Activated T-cell treated with anti-CD3 and anti-CD28 coated beads, Interleukin-2, amount 50 U/mL, for 72 hours (primary cell): ENCODE data around the gene TLE6. TPM values are rescaled to one million over a fixed set of nuclear protein-coding genes. Genes with fewer than 3 reads are reported as not detected.
"Not testable (repeated sequence)": the region's sequence is repeated elsewhere in the genome, so short reads cannot be mapped to it uniquely, and the experiment has no call there.

Experiments
- ATAC-seq, 2 donors: fragments of 150-1000 bp; cut with Tn5 transposase; replicated peaks in 1 of 2; 2 replicates each; pipeline ENCODE4 v1.10.0; 2021; ENCODE audit warnings: moderate library complexity in 2 of 2, mild to moderate bottlenecking in 1 of 2
- DNase-seq, 2 donors: peaks; one replicate each; pipeline ENCODE4 v3.0.0; 2021 to 2022; ENCODE audit warnings: mixed read lengths in 1 of 2
- H3K27ac Mint-ChIP-seq: one replicate; pipeline ENCODE4 v1.8.0; 2022; ENCODE audit warnings: mild to moderate bottlenecking, moderate library complexity, mixed read lengths
- H3K27me3 Mint-ChIP-seq: one replicate; pipeline ENCODE4 v1.8.0; 2022; ENCODE audit warnings: low read depth, mixed read lengths
- H3K36me3 Mint-ChIP-seq, 2 donors: one replicate each; pipeline ENCODE4 v1.8.0; 2022; ENCODE audit warnings: mixed read lengths in 2 of 2, mild to moderate bottlenecking in 1 of 2; ENCODE audit not compliant: insufficient read depth in 2 of 2
- H3K4me1 Mint-ChIP-seq: one replicate; pipeline ENCODE4 v1.8.0; 2022; ENCODE audit warnings: low read depth, mixed read lengths
- H3K4me3 Mint-ChIP-seq, 2 donors: one replicate each; pipeline ENCODE4 v1.8.0; 2022; ENCODE audit warnings: mild to moderate bottlenecking in 2 of 2, mixed read lengths in 2 of 2, moderate library complexity in 2 of 2
- H3K9me3 Mint-ChIP-seq, 2 donors: one replicate each; pipeline ENCODE4 v1.8.0; 2022; ENCODE audit warnings: mixed read lengths in 2 of 2
- total RNA-seq, 2 donors: library from RNA; stranded (reverse); gene quantifications; one replicate each; pipeline ENCODE4 v1.2.3, GENCODE V29; 2022

TLE6 gene
- total RNA-seq, 2 donors from 2014 or later: 4.5 to 6.0 TPM

DNA sequence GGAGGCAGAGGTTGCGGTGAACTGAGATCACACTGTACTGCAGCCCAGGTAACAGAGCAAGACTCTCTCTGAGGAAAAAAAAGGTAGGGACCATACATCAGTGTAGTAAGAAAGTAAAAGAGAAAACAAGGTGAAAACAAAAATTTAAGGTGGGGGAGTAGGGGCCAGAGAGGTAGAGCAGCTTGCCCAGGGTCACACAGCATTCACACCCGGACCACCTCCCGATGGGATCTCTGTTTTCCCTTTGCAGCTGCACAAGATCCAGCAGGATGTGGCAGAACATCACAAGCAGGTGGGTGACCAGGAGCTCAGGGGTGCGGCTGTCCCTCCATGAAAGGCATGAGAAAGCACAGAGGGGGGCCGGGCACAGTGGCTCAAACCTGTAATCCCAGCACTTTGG is 4.5 kb downstream of the TLE6 start:
- no peaks in the 10 kb centered on the region for H3K9me3 Mint-ChIP-seq

GRCh38 chr19:2982561-2982960 is 5.2 kb downstream of the TLE6 start:
- DNase-seq (no peak), ATAC-seq (no peak)
- Mint-ChIP-seq H3K27ac (no peak overlapping the region), H3K9me3 (no peaks in the 10 kb centered on the region), H3K4me3 (no peak overlapping the region), H3K36me3 (no peaks in the 10 kb centered on the region), H3K4me1 (no peaks in the 10 kb centered on the region), H3K27me3 (peaks cover 20% of the 10 kb centered on the region)

More for the DNA sequence above, 4.5 kb downstream of the TLE6 start:
- DNase-seq (no peak), ATAC-seq (no peak)
- H3K4me1 Mint-ChIP-seq: peaks cover 4% of the 10 kb centered on the region
- peaks cover 20% of the 10 kb centered on the region for H3K27me3 Mint-ChIP-seq
- H3K4me3 Mint-ChIP-seq: no peak overlapping the region
- H3K27ac Mint-ChIP-seq: no peak overlapping the region
- no peaks in the 10 kb centered on the region for H3K36me3 Mint-ChIP-seq

DNA sequence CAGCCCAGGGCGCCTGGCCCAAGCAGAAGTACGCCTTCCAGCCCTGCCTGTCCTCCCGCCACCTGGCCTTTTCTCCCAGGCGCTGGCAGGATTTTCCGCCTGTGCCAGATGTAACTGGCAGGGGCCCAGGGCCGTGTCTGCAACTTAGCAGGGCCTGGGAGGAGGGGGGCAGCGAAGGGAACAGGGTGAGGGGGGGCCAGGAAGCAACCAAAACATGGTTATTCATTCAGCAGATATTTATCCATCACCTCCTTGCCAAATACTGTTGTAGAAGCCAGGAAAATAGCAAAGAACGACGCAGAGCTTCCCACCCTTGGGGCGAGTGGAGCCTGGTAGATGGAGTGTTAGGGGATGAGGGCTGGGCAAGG is 5.6 kb downstream of the TLE6 start:
- no peak overlapping the region for H3K4me3 Mint-ChIP-seq

GRCh38 chr19:2983351-2984214 is 6.2 kb downstream of the TLE6 start:
- no peak for DNase-seq
- peaks cover 20% of the 10 kb centered on the region for H3K27me3 Mint-ChIP-seq
- no peaks in the 10 kb centered on the region for H3K9me3 Mint-ChIP-seq
- H3K4me3 Mint-ChIP-seq: no peak overlapping the region
- ATAC-seq: no peak
- no peaks in the 10 kb centered on the region for H3K4me1 Mint-ChIP-seq
- H3K36me3 Mint-ChIP-seq: no peaks in the 10 kb centered on the region
- H3K27ac Mint-ChIP-seq: no peak overlapping the region

More for the DNA sequence above, 5.6 kb downstream of the TLE6 start:
- ATAC-seq (no peak), DNase-seq (no peak)
- Mint-ChIP-seq H3K27ac (no peak overlapping the region), H3K36me3 (no peaks in the 10 kb centered on the region), H3K4me1 (no peaks in the 10 kb centered on the region), H3K9me3 (no peaks in the 10 kb centered on the region), H3K27me3 (peaks cover 20% of the 10 kb centered on the region)

DNA sequence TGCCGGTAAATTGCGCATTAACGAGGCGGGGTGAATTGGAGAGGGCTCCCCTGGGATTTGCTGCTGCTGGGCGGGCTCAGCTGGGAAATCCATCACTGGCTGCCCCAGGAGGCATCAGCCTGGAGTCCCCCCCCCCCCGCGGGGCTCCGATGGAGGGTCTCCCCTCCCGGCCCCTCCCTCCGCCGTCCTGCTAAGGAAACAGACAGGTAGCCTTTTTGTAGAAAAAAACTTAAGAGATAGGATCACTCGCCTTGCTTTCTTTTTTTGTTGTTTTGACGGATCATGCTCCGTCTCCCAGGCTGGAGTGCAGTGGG is 6.8 kb downstream of the TLE6 start:
- Mint-ChIP-seq H3K4me1 (no peaks in the 10 kb centered on the region), H3K27ac (no peak overlapping the region), H3K9me3 (no peaks in the 10 kb centered on the region), H3K4me3 (no peak overlapping the region), H3K27me3 (peaks cover 20% of the 10 kb centered on the region), H3K36me3 (no peaks in the 10 kb centered on the region)
- no peak for ATAC-seq
- DNase-seq: no peak

DNA sequence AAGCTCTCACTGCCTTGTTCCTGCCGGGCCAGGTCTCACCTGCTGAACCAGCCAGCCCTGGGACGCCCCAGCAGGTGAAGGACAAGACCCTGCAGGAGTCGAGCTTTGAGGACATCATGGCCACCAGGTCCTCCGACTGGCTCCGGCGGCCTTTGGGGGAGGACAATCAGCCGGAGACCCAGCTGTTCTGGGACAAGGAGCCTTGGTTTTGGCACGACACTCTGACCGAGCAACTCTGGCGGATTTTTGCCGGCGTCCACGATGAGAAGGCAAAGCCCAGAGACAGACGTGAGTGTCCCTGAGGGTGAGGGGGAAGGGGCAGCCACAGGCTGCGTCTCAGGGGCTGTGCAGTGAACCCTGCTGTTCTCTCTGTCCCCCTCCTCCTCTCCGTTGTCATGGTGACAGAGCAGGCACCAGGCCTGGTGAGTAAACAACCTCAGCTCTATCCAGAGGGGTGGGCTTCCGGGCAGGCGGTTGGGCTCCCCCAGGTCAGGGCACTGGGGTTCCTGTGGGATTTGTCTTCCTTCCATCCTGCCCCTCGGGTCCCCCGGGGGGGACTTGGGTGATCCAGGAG is 9.7 kb downstream of the TLE6 start:
- DNase-seq (no peak), ATAC-seq (no peak)
- no peaks in the 10 kb centered on the region for H3K9me3 Mint-ChIP-seq
- peaks cover 10% of the 10 kb centered on the region for H3K27me3 Mint-ChIP-seq
- no peak overlapping the region for H3K4me3 Mint-ChIP-seq
- no peaks in the 10 kb centered on the region for H3K36me3 Mint-ChIP-seq
- H3K27ac Mint-ChIP-seq: no peak overlapping the region
- H3K4me1 Mint-ChIP-seq: no peaks in the 10 kb centered on the region

- no peaks in the 10 kb centered on the region for H3K9me3 Mint-ChIP-seq
- H3K4me1 Mint-ChIP-seq: no peaks in the 10 kb centered on the region
- no peaks in the 10 kb centered on the region for H3K36me3 Mint-ChIP-seq
- DNase-seq (no peak), ATAC-seq (no peak)
- H3K27me3 Mint-ChIP-seq: peaks cover 9% of the 10 kb centered on the region
- H3K4me3 Mint-ChIP-seq: no peak overlapping the region
- no peak overlapping the region for H3K27ac Mint-ChIP-seq
These were observed 10.4 kb downstream of the TLE6 start for GRCh38 chr19:2987797-2988196.

GRCh38 chr19:2988568-2988967 is 11.2 kb downstream of the TLE6 start:
- no peaks in the 10 kb centered on the region for H3K4me1 Mint-ChIP-seq
- peaks cover 2% of the 10 kb centered on the region for H3K27me3 Mint-ChIP-seq
- H3K9me3 Mint-ChIP-seq: no peaks in the 10 kb centered on the region
- no peak overlapping the region for H3K4me3 Mint-ChIP-seq
- H3K36me3 Mint-ChIP-seq: no peaks in the 10 kb centered on the region
- H3K27ac Mint-ChIP-seq: no peak overlapping the region
- DNase-seq (no peak), ATAC-seq (no peak)

- DNase-seq: no peak
- Mint-ChIP-seq H3K9me3 (no peaks in the 10 kb centered on the region), H3K4me3 (no peak overlapping the region), H3K4me1 (no peaks in the 10 kb centered on the region), H3K27ac (no peak overlapping the region), H3K36me3 (no peaks in the 10 kb centered on the region), H3K27me3 (no peaks in the 10 kb centered on the region)
- ATAC-seq: no peak
These were observed 12.0 kb downstream of the TLE6 start for GRCh38 chr19:2989236-2989946.

GRCh38 chr19:2992333-2992732 is 15.0 kb downstream of the TLE6 start:
- H3K27me3 Mint-ChIP-seq, ATAC-seq, H3K4me3 Mint-ChIP-seq, DNase-seq, H3K36me3 Mint-ChIP-seq, H3K4me1 Mint-ChIP-seq, H3K9me3 Mint-ChIP-seq, H3K27ac Mint-ChIP-seq: not testable (repeated sequence)

- DNase-seq: no peak
- Mint-ChIP-seq H3K9me3 (no peaks in the 10 kb centered on the region), H3K4me1 (no peaks in the 10 kb centered on the region), H3K36me3 (no peaks in the 10 kb centered on the region), H3K27me3 (no peaks in the 10 kb centered on the region), H3K27ac (no peak overlapping the region), H3K4me3 (no peak overlapping the region)
- ATAC-seq: no peak
These were observed 15.6 kb downstream of the TLE6 start for GRCh38 chr19:2992958-2993357.

DNA sequence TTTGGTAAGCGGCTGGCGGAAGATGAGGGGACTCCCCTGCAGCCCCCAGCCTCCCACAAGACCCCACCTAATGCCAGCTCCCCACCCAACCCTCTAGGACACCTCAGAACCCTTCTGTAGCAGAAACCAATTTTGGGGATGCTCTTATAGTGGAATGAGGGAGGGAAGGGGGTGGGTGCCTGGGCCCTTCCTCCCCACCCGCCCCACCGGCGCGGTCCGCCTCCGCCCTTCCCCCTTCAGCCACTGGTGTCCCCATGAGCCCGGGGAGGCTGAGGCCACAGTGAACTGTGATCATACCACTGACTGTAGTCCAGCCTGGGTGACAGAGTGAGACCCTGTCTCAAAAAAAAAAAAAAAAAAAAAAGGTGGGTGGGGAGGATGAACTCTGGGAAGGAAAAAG is 16.2 kb downstream of the TLE6 start:
- H3K36me3 Mint-ChIP-seq: no peaks in the 10 kb centered on the region

DNA sequence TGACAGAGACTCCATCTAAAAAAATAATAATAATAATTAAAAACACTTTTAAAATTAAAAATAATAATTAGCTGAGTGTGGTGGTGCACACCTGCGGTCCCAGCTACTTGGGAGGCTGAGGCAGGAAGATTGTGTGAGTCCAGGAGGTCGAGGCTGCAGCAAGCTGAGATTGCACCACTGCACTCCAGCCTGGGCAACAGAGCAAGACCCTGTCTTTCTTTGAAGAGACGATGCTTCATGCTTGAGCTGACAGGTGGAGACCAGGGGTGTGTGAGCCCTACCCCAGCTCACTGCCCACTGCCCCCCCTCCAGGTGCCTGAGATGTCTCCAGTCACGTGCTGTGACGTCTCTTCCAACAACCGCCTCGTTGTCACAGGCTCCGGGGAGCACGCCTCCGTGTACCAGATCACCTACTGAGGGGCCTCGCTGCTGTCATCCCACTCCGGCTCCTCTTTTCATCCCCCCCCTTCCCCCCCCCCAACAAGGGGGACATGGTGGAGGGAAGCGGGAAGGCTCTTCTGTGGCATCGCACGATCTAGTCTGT is 17.3 kb downstream of the TLE6 start:
- Mint-ChIP-seq H3K36me3 (peaks cover 0 to 1% of the 10 kb centered on the region in 2 donors), H3K4me1 (no peaks in the 10 kb centered on the region), H3K4me3 (no peak overlapping the region), H3K9me3 (no peaks in the 10 kb centered on the region), H3K27me3 (no peaks in the 10 kb centered on the region), H3K27ac (no peak overlapping the region)
- ATAC-seq (no peak), DNase-seq (no peak)

More for the DNA sequence above, 16.2 kb downstream of the TLE6 start:
- H3K4me1 Mint-ChIP-seq: no peaks in the 10 kb centered on the region
- H3K4me3 Mint-ChIP-seq: no peak overlapping the region
- no peak for DNase-seq
- no peaks in the 10 kb centered on the region for H3K9me3 Mint-ChIP-seq
- H3K27ac Mint-ChIP-seq: no peak overlapping the region
- no peaks in the 10 kb centered on the region for H3K27me3 Mint-ChIP-seq
- ATAC-seq: no peak
